MM.1S (cell line): Measurements from ENCODE around the gene PTGER1.

Source experiments
- CTCF ChIP-seq: fragments of 300-600 bp; sonication (generic); IDR thresholded peaks from 2 replicates; pipeline ENCODE4 v1.5.1; 2016; ENCODE audit warnings: antibody characterized with exemption, low read length, mixed read lengths
- EZH2 ChIP-seq: fragments of 300-600 bp; sonication (generic); optimal IDR thresholded peaks from 2 replicates; pipeline ENCODE3; 2017; ENCODE audit warnings: low read depth, mild to moderate bottlenecking, antibody characterized with exemption, low read length, mixed read lengths
- EZH2phosphoT487 ChIP-seq: fragments of 300-600 bp; sonication (generic); IDR thresholded peaks from 2 replicates; pipeline ENCODE4 v1.6.1; 2018; ENCODE audit warnings: antibody characterized with exemption, low read length

GRCh38 chr19:14476673-14477401, 1.7 kb upstream of the PTGER1 start:
- no peak for TF ChIP-seq CTCF
- TF ChIP-seq EZH2: no peak
- TF ChIP-seq EZH2phosphoT487: no peak
